Measurements from ENCODE around the gene CADPS2. TPM values are rescaled to one million over a fixed set of nuclear protein-coding genes. Genes with fewer than 3 reads are reported as not detected.

Gene CADPS2
- total and polyA plus RNA-seq, 10 of the 15 experiments (the other 5 are each of a cell fraction or from before 2014, with no cell fraction given) = 0.05 to 7.5 (median 0.25) TPM

GRCh38 chr7:122850528-122850927 lies 35.7 kb downstream of the CADPS2 start:
- Histone ChIP-seq H4K20me1 (ENCODE audit: control insufficient read depth, insufficient read depth) (no peaks in the 10 kb centered on the region), H2AFZ (ENCODE audit: control insufficient read depth, low read depth, low read length) (no peak overlapping the region), H3K27ac (ENCODE audit: control insufficient read depth, insufficient read depth) (no peak overlapping the region), H3K4me2 (ENCODE audit: control insufficient read depth, insufficient read depth) (no peak overlapping the region), H3K79me2 (ENCODE audit: control insufficient read depth, insufficient read depth, low read length) (no peaks in the 10 kb centered on the region), H3K36me3 (ENCODE audit: control insufficient read depth in 2 of 2, insufficient read depth in 2 of 2, low read length in 1 of 2) (no peaks in the 10 kb centered on the region), H3K4me1 (ENCODE audit: control insufficient read depth, insufficient read depth, low read length) (no peaks in the 10 kb centered on the region), H3K9me3 (replicated peaks; ENCODE audit: control insufficient read depth, insufficient read depth, low read length) (no peaks in the 10 kb centered on the region), H3K27me3 (replicated peaks in 1 of 2; ENCODE audit: control insufficient read depth in 2 of 2, insufficient read depth in 2 of 2, low read length in 1 of 2) (no peaks in the 10 kb centered on the region), H3K9ac (ENCODE audit: control insufficient read depth, insufficient read depth, low read length) (no peak overlapping the region), H3K4me3 (no peak overlapping the region)
- intact Hi-C loops (cut with micrococcal nuclease; ENCODE audit: unreplicated experiment) = no loop called here
- BruUV-seq (replicated peaks) = no TSS peak
- SMC1A ChIA-PET (ENCODE audit: uncharacterized antibody, unreplicated experiment) = no interaction called here
- RAD21 ChIA-PET (ENCODE audit: unreplicated experiment) = no interaction called here
- in situ Hi-C loops (cut with MboI) = no loop called here
- no peak for ATAC-seq
- no peak for TF ChIP-seq CREB1 (IDR thresholded peaks at IDR 0.05; ENCODE audit: low read depth)
- no peak for TF ChIP-seq MYC (IDR thresholded peaks at IDR 0.05; ENCODE audit: insufficient read depth, insufficient read length, insufficient replicate concordance, low read length, severe bottlenecking)
- FAIRE-seq = no peak
- DNase-seq (ENCODE audit: low read depth, low spot score) = no peak
- POLR2A ChIA-PET = no interaction called here
- CTCF ChIA-PET = no interaction called here

- BruUV-seq (replicated peaks) = no TSS peak
- no peak for FAIRE-seq
- in situ Hi-C loops (cut with MboI) = no loop called here
- H3K27ac ChIP-seq (ENCODE audit: control insufficient read depth, insufficient read depth) = no peak overlapping the region
- H3K9me3 ChIP-seq (replicated peaks; ENCODE audit: control insufficient read depth, insufficient read depth, low read length) = no peaks in the 10 kb centered on the region
- POLR2A ChIA-PET = no interaction called here
- H3K27me3 ChIP-seq (replicated peaks in 1 of 2; ENCODE audit: control insufficient read depth in 2 of 2, insufficient read depth in 2 of 2, low read length in 1 of 2) = no peaks in the 10 kb centered on the region
- no peaks in the 10 kb centered on the region for H3K36me3 ChIP-seq (ENCODE audit: control insufficient read depth in 2 of 2, insufficient read depth in 2 of 2, low read length in 1 of 2)
- no peak overlapping the region for H3K9ac ChIP-seq (ENCODE audit: control insufficient read depth, insufficient read depth, low read length)
- CTCF ChIA-PET = interaction anchor here (0.6 kb wide), 1 partner anchor 111 kb away, joined by 3 read pairs; no protein-coding TSS in a partner anchor
- H2AFZ ChIP-seq (ENCODE audit: control insufficient read depth, low read depth, low read length) = no peak overlapping the region
- no peak for TF ChIP-seq CBFB (IDR thresholded peaks at IDR 0.05; ENCODE audit: low read depth)
- TF ChIP-seq SREBF1 (IDR thresholded peaks at IDR 0.05; ENCODE audit: low read length) = no peak
- TF ChIP-seq TCF12 (IDR thresholded peaks at IDR 0.05; ENCODE audit: low read depth, low read length) = no peak
- TF ChIP-seq ATF2 (IDR thresholded peaks at IDR 0.05; ENCODE audit: low read length) = no peak
- no peak for TF ChIP-seq YBX1 (IDR thresholded peaks at IDR 0.05)
- TF ChIP-seq ATF7 (IDR thresholded peaks at IDR 0.05; ENCODE audit: low read depth) = no peak
- TF ChIP-seq BCLAF1 (IDR thresholded peaks at IDR 0.05) = no peak
- no peak for TF ChIP-seq POLR2A (IDR thresholded peaks at IDR 0.05; ENCODE audit: low read depth, low read length)
- intact Hi-C loops (cut with micrococcal nuclease; ENCODE audit: unreplicated experiment) = no loop called here
- 45% methylated on average over 3 of the region's 3 CpGs for WGBS (ENCODE audit: insufficient coverage, insufficient replicate concordance, low lambda C conversion rate, missing lambda C conversion rate)
- no peaks in the 10 kb centered on the region for H3K79me2 ChIP-seq (ENCODE audit: control insufficient read depth, insufficient read depth, low read length)
- no peak overlapping the region for H3K4me3 ChIP-seq
- no peak for DNase-seq (ENCODE audit: low read depth, low spot score)
- RAD21 ChIA-PET (ENCODE audit: unreplicated experiment) = interaction anchor here (1.0 kb wide), 1 partner anchor 160 kb away, joined by 3 read pairs; no protein-coding TSS in a partner anchor
- no peak overlapping the region for H3K4me2 ChIP-seq (ENCODE audit: control insufficient read depth, insufficient read depth)
- H3K4me1 ChIP-seq (ENCODE audit: control insufficient read depth, insufficient read depth, low read length) = no peaks in the 10 kb centered on the region
- ATAC-seq = no peak
- no peaks in the 10 kb centered on the region for H4K20me1 ChIP-seq (ENCODE audit: control insufficient read depth, insufficient read depth)
- SMC1A ChIA-PET (ENCODE audit: uncharacterized antibody, unreplicated experiment) = interaction anchor here (1.2 to 1.3 kb wide), 2 partner anchors 35 to 299 kb away, joined by 3 to 4 read pairs; no protein-coding TSS in a partner anchor
Observed at GRCh38 chr7:122849957-122850328, 36.3 kb downstream of the CADPS2 start.
